Skeletal muscle tissue (tissue), 4 donors: Measurements from ENCODE around the gene DNAH1. TPM values are rescaled to one million over a fixed set of nuclear protein-coding genes. Genes with fewer than 3 reads are reported as not detected.
"Not testable (repeated sequence)": the region's sequence is repeated elsewhere in the genome, so short reads cannot be mapped to it uniquely, and the experiment has no call there.

Experiments
- H3K27ac ChIP-seq: one replicate; pipeline ENCODE4 v1.7.0; 2013; ENCODE audit warnings: mild to moderate bottlenecking, low read depth, low read length, inconsistent platforms
- H3K27me3 ChIP-seq, 3 donors: one replicate each; pipeline ENCODE4 v1.7.0; 2013; ENCODE audit warnings: low read length in 3 of 3; ENCODE audit not compliant: control insufficient read depth in 3 of 3, insufficient read depth in 3 of 3
- H3K36me3 ChIP-seq, 3 donors: one replicate each; pipeline ENCODE4 v1.7.0; 2013; ENCODE audit warnings: low read length in 3 of 3; ENCODE audit not compliant: control insufficient read depth in 3 of 3, insufficient read depth in 3 of 3
- H3K4me1 ChIP-seq, 3 donors: one replicate each; pipeline ENCODE4 v1.7.0; 2013; ENCODE audit warnings: low read length in 3 of 3, mild to moderate bottlenecking in 3 of 3; ENCODE audit not compliant: control insufficient read depth in 3 of 3, insufficient read depth in 3 of 3
- H3K4me3 ChIP-seq, 3 donors: one replicate each; pipeline ENCODE4 v1.7.0; 2013; ENCODE audit warnings: low read length in 3 of 3
- H3K9ac ChIP-seq, 3 donors: one replicate each; pipeline ENCODE4 v1.7.0; 2013; ENCODE audit warnings: low read length in 3 of 3, mild to moderate bottlenecking in 3 of 3, moderate library complexity in 2 of 3, low read depth in 1 of 3
- H3K9me3 ChIP-seq, 3 donors: one replicate each; pipeline ENCODE4 v1.7.0; 2013; ENCODE audit warnings: low read length in 3 of 3; ENCODE audit not compliant: control insufficient read depth in 3 of 3
- total RNA-seq: library from RNA; depleted of rRNA; stranded (reverse); fragments of >200 nt; gene quantifications from one replicate; pipeline ENCODE4 v1.2.3, GENCODE V29; 2014
- donor health status: Osteomylitis.

DNAH1 gene
- total RNA-seq, 1 donor from 2014 or later = 2.1 TPM

GRCh38 chr3:52278510-52279069, 37.5 kb upstream of the DNAH1 start, which contains the start of gene WDR82:
Gene WDR82, minus strand, starts transcription at chr3:52278649. Its CDS starts 288 bp downstream, at chr3:52278361.
- Histone ChIP-seq H3K27me3 (no peaks in the 10 kb centered on the region), H3K36me3 (peaks cover 0 to 2% (median 0%) of the 10 kb centered on the region in 3 donors), H3K4me3 (peak within 1 kb of the TSS; percentile 94 to 99 (median 98)), H3K27ac (peak within 1 kb of the TSS; percentile 96), H3K4me1 (peaks cover 21 to 42% (median 33%) of the 10 kb centered on the region in 3 donors), H3K9me3 (no peaks in the 10 kb centered on the region), H3K9ac (peak within 1 kb of the TSS; percentile 93 to 99 (median 98))

DNA sequence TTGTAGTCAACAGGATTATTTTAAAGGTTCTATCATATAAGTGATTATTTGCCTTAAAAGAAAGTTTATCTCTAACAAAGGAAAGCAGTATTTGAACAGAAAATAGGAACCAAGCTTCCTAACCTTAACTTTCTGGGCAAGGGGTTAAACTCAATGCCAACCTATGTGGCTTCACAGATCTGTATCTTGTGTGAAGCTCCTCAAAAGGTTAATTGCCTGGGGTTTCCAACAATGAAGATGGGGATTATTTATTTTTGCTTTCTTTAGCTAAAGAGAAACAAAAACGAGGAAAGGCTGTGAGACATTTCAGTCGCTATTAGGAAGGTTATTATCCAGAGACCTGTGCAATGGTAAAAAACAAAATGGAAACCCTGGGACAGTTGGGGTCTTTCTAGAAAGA, 36.5 kb upstream of the DNAH1 start:
- Histone ChIP-seq H3K4me1 (peaks cover 16 to 41% (median 33%) of the 10 kb centered on the region in 3 donors), H3K36me3 (peaks cover 0 to 3% (median 0%) of the 10 kb centered on the region in 3 donors), H3K9ac (peak overlapping the region in 2 of 3 donors; percentile 1 to 81), H3K9me3 (no peaks in the 10 kb centered on the region), H3K4me3 (peak overlapping the region in 2 of 3 donors; percentile 34 to 98), H3K27ac (peak overlapping the region; percentile 96), H3K27me3 (no peaks in the 10 kb centered on the region)

DNA sequence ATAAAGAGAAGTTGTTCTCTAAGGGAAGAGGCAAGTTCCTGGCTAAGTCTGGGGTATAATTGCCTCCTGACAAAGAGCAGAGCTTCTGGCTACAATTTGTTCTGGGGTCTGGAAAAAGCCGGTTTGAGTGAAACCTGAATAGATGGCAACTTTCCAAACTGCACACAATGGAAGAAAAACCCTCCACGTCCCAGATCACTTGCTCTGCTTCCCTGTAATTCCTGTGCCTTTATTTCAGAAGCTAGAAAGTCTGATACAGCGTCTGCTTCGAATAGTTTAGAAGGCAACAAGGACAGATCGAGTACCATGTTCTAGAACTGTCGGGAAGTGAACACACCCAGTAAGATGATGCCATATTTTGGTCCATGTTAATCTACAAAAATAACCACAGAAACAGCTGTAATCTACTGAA, 36.1 kb upstream of the DNAH1 start:
- Histone ChIP-seq H3K27me3 (no peaks in the 10 kb centered on the region), H3K9ac (no peak overlapping the region), H3K4me3 (no peak overlapping the region), H3K4me1 (peaks cover 16 to 37% (median 33%) of the 10 kb centered on the region in 3 donors), H3K9me3 (no peaks in the 10 kb centered on the region), H3K27ac (peak overlapping the region; percentile 96), H3K36me3 (peaks cover 0 to 6% (median 0%) of the 10 kb centered on the region in 3 donors)

GRCh38 chr3:52281981-52282801, 33.9 kb upstream of the DNAH1 start:
- Histone ChIP-seq H3K36me3 (peaks cover 0 to 3% (median 0%) of the 10 kb centered on the region in 3 donors), H3K9me3 (no peaks in the 10 kb centered on the region), H3K4me1 (peaks cover 9 to 26% (median 21%) of the 10 kb centered on the region in 3 donors), H3K9ac (no peak overlapping the region), H3K4me3 (no peak overlapping the region), H3K27me3 (no peaks in the 10 kb centered on the region), H3K27ac (no peak overlapping the region)

DNA sequence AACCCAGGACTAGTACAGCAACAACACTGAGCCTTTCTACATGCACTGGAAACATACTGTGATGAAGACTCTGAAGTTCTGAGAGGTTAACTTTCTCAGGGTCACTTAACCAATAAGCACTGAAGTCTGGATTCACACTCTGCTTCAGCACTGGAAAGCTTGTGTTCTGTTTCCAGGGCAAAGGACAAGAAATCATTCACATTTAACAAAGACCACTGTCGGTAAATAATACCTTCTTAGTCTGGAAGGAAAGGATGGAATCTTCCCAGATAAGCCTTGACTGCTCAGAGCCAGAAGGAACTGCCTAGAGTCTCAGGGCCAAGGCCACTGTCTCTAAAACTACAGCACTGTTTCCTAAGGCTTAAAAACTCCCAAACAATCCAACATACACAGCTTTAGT, 32.8 kb upstream of the DNAH1 start:
- Histone ChIP-seq H3K9me3 (no peaks in the 10 kb centered on the region), H3K9ac (no peak overlapping the region), H3K27ac (no peak overlapping the region), H3K36me3 (peaks cover 0 to 3% (median 0%) of the 10 kb centered on the region in 3 donors), H3K4me1 (peaks cover 10 to 26% (median 20%) of the 10 kb centered on the region in 3 donors), H3K27me3 (no peaks in the 10 kb centered on the region), H3K4me3 (no peak overlapping the region)

DNA sequence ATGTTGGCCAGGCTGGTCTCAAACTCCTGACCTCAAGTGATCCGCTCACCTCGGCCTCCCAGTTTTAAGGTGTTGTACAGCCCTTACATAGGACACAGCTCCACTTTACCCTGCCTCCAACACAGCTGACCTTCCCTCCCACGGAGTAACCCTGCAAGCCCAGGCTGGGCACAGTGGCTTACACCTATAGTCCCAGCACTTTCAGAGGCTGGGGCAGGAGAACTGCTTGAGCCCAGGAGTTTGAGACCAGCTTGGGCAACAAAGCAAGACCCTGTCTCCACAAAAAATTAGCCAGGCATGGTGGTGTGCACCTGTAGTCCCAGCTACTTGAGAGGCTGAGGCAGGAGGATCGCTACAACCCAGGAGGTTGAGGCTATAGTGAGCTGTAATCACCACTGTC, 32.1 kb upstream of the DNAH1 start:
- H3K4me3 ChIP-seq, H3K9me3 ChIP-seq, H3K9ac ChIP-seq, H3K27ac ChIP-seq, H3K36me3 ChIP-seq, H3K27me3 ChIP-seq: not testable (repeated sequence)
- peaks cover 14 to 33% (median 25%) of the 10 kb centered on the region in 3 donors for H3K4me1 ChIP-seq

DNA sequence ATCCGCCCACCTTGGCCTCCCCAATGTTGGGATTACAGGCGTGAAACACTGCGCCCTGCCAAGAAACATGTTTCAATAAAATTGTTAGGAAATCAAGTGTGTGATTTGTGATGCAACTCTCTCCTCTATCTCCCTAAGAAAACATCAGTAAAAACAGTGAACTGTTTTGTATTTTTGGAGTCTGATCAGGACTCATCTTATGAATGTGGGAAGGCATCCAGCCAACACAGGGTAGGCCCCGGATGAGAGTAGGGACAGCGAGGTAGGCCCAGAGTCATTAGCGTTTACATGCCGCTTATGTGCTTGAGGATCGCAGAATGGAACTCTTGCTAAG, 29.4 kb upstream of the DNAH1 start:
- Histone ChIP-seq H3K27me3 (no peaks in the 10 kb centered on the region), H3K9ac (peak overlapping the region; percentile 98 to 100 (median 99)), H3K4me1 (peaks cover 10 to 25% (median 11%) of the 10 kb centered on the region in 3 donors), H3K27ac (peak overlapping the region; percentile 100), H3K36me3 (peaks cover 0 to 9% (median 4%) of the 10 kb centered on the region in 3 donors), H3K9me3 (no peaks in the 10 kb centered on the region), H3K4me3 (peak overlapping the region; percentile 96 to 99 (median 99))

DNA sequence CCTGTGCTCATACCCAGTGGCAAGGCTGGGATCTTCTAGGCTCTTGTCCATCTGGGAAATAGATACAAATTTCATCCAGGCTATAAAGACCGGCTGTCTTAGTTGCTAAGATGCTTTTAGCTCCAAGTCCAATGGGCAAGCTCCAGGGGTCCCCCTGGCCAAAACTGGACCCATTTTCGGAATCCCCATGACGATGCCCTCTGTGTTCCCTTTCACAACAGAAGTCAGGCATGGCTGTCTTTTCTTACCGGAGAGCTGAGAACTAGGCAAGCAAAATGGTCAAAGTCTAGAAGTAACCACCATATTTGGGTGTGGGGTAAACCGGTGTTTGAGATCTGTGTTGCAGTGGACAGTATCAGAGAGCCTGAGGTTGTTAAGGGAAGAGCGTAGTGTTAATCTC, 27.4 kb upstream of the DNAH1 start:
- H3K4me1 ChIP-seq = peaks cover 10 to 25% (median 11%) of the 10 kb centered on the region in 3 donors
- peak overlapping the region in 1 of 3 donors; percentile 98 for H3K9ac ChIP-seq
- H3K27ac ChIP-seq = no peak overlapping the region
- H3K4me3 ChIP-seq = peak overlapping the region; percentile 96 to 99 (median 99)
- no peaks in the 10 kb centered on the region for H3K9me3 ChIP-seq
- peaks cover 11 to 26% (median 19%) of the 10 kb centered on the region in 3 donors for H3K36me3 ChIP-seq
- H3K27me3 ChIP-seq = no peaks in the 10 kb centered on the region

DNA sequence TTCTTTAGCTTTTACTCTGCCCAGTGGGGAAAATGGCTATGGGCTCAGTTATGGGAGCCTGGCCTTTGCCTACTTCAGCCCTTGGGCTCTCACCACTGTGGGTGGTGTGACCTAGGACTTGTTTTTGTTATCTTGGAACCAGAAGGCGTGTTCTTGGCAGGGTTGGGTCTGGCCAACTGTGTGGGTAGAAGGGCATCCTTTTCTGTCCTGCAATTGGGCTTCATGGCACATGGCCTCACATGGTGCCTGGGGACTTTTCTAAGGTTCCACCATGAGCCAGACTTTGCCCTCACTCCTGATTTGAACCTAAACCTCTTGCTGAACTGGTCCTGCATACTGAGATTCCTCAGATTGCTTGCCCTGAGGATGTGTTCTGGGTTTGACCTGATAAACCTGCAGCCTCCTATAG, 26.8 kb upstream of the DNAH1 start:
- Histone ChIP-seq H3K4me1 (peaks cover 10 to 25% (median 11%) of the 10 kb centered on the region in 3 donors), H3K36me3 (peaks cover 11 to 27% (median 19%) of the 10 kb centered on the region in 3 donors), H3K9ac (no peak overlapping the region), H3K27ac (no peak overlapping the region), H3K4me3 (no peak overlapping the region), H3K9me3 (no peaks in the 10 kb centered on the region), H3K27me3 (no peaks in the 10 kb centered on the region)
